ENCODE results near the gene CNTFR.

CNTFR gene

DNA sequence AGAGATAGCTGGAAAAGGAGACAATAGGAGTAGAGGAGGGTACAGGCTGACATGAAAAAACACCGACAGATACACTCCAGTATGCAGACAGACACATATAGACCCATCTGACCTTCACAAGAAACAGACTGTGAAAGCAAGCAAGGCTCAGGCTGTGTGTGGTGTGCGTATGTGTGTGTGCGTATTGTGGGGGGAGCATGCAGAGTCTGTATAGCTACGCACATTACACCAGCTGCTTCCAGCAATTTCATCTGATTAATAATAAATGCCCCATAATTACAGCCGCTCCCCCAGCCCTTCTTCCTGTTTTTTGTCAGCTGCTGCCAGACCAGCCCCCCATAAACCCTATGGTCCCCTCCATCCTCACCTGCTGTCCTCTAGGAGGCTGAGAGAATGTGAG, 6.7 kb downstream of the CNTFR start:
- no peak for DNase-seq (ENCODE audit: low spot score)
- CTCF ChIA-PET, result interaction anchor here (0.6 to 1.7 kb wide), 5 partner anchors 9 to 678 kb away, joined by 4 to 6 read pairs (median 5); no protein-coding TSS in a partner anchor
- TF ChIP-seq, protein P1, sequence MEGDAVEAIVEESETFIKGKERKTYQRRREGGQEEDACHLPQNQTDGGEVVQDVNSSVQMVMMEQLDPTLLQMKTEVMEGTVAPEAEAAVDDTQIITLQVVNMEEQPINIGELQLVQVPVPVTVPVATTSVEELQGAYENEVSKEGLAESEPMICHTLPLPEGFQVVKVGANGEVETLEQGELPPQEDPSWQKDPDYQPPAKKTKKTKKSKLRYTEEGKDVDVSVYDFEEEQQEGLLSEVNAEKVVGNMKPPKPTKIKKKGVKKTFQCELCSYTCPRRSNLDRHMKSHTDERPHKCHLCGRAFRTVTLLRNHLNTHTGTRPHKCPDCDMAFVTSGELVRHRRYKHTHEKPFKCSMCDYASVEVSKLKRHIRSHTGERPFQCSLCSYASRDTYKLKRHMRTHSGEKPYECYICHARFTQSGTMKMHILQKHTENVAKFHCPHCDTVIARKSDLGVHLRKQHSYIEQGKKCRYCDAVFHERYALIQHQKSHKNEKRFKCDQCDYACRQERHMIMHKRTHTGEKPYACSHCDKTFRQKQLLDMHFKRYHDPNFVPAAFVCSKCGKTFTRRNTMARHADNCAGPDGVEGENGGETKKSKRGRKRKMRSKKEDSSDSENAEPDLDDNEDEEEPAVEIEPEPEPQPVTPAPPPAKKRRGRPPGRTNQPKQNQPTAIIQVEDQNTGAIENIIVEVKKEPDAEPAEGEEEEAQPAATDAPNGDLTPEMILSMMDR (conservative IDR thresholded peaks at IDR 0.05; ENCODE audit: low read depth), result no peak
- POLR2A ChIA-PET (ENCODE audit: low non-redundant PET), result no interaction called here
- no peak overlapping the region for H3K27ac ChIP-seq

DNA sequence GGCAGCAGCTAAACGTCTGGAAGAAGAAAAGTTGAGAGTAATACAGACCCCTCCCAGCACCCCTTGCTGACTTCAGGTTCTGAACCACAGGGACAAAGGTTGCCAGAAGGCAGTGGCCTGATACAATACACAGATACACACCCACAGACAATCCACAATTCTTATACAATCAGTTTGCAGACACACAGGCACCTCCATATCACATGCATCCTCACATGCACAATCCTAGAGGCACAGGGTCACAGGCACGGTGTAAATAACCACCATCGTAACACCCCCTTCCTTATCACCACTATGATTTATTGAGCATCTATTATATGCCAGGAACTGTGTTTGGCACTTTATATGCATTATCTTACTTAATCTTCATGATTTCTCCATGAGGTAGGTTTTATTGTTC, 8.2 kb downstream of the CNTFR start:
- H3K27ac ChIP-seq, result no peak overlapping the region
- POLR2A ChIA-PET (ENCODE audit: low non-redundant PET), result no interaction called here
- CTCF ChIA-PET, result interaction anchor here (0.6 to 1.1 kb wide), 4 partner anchors 11 to 125 kb away, joined by 3 to 9 read pairs (median 4); no protein-coding TSS in a partner anchor
- no peak for DNase-seq (ENCODE audit: low spot score)
- TF ChIP-seq, protein P1 (conservative IDR thresholded peaks at IDR 0.05; ENCODE audit: low read depth), result no peak

DNA sequence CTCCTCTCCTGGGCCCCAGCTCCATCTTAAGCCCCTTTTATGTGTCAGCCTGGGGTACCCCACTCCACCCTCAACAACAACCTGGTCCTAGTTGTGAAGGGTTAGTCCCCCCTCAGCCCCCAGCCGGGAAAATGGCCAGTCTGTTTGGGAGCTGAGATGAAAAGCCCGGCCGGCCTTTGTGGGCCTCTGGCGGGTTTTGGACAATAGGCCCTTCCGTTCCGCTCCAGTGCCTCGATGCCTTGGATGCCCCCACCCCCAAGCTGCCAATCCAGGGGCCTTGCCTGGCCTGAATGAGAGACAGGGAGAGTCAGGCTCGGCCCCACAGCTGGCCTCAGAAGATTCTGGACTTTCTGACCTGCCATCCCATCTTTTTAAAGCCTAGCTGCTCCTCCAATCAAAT, 9.2 kb downstream of the CNTFR start:
- TF ChIP-seq, protein P1 (conservative IDR thresholded peaks at IDR 0.05; ENCODE audit: low read depth), result no peak
- H3K27ac ChIP-seq, result no peak overlapping the region
- ChIA-PET POLR2A (ENCODE audit: low non-redundant PET) (no interaction called here), CTCF (interaction anchor here (0.5 to 1.8 kb wide), 6 partner anchors 11 to 755 kb away, joined by 4 to 9 read pairs (median 7); no protein-coding TSS in a partner anchor)
- no peak for DNase-seq (ENCODE audit: low spot score)

DNA sequence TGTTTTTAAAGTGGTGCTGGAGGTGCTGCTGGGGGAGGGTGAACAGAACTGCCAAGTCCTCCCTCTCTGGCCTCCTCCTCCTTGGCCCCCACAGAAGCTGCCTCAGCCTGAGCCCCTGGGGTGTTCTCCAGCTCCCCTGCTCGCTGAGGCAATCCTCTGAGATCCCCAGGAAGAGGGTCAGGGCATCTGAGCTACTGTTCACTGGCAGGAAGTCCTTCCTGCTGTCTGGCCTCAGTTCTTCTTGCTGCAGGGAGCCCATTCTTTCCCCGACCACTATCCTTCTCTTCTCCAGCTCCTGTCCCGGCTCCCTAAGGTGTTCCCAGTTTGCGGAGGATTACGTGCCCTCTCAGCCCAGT, 9.7 kb downstream of the CNTFR start:
- CTCF ChIA-PET, result interaction anchor here (0.5 to 1.8 kb wide), 4 partner anchors 11 to 755 kb away, joined by 6 to 9 read pairs (median 8); no protein-coding TSS in a partner anchor
- TF ChIP-seq, protein P1 (conservative IDR thresholded peaks at IDR 0.05; ENCODE audit: low read depth), result no peak

DNA sequence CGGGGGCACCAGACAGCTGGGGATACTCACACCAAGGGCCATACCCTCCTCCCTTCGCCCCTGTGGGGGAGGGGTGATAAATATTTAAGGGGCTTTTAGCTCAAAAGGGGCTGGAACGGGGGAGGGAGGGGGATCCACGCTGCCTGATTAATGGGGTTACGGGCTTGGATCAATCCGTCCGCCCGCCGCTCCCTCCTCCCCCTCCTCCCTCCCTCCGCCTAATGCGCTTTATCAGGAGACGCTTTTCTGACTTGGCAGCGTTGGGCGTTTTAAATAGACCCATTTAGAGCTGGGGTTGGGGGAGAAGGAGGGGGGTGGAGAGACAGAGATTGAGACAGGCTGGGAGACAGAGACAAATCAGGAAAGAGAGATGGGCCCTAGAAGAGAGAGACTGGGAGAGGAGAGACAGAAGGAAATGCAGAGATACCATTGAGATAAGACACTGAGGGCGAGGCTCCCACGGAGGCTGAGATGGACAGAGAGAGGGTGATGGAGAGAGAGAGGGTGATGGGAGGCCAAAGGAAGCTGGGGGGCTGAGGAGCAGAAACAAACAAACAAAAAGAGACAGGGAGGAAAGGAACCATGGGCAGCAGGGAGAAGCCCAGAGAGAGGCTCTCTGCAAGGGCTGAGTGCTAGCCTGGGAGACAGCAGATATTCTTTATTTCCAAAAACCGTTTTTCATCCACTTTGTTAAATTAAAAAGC, 10.3 kb downstream of the CNTFR start:
- no peak overlapping the region for H3K27ac ChIP-seq
- TF ChIP-seq, protein P1 (conservative IDR thresholded peaks at IDR 0.05; ENCODE audit: low read depth), result no peak
- ChIA-PET POLR2A (ENCODE audit: low non-redundant PET) (no interaction called here), CTCF (interaction anchor here (0.6 to 1.8 kb wide), 4 partner anchors 12 to 203 kb away, joined by 3 to 8 read pairs (median 7); no protein-coding TSS in a partner anchor)
- no peak for DNase-seq (ENCODE audit: low spot score)

More for the DNA sequence above, 9.7 kb downstream of the CNTFR start:
- POLR2A ChIA-PET (ENCODE audit: low non-redundant PET), result no interaction called here
- no peak for DNase-seq (ENCODE audit: low spot score)
- H3K27ac ChIP-seq, result no peak overlapping the region

DNA sequence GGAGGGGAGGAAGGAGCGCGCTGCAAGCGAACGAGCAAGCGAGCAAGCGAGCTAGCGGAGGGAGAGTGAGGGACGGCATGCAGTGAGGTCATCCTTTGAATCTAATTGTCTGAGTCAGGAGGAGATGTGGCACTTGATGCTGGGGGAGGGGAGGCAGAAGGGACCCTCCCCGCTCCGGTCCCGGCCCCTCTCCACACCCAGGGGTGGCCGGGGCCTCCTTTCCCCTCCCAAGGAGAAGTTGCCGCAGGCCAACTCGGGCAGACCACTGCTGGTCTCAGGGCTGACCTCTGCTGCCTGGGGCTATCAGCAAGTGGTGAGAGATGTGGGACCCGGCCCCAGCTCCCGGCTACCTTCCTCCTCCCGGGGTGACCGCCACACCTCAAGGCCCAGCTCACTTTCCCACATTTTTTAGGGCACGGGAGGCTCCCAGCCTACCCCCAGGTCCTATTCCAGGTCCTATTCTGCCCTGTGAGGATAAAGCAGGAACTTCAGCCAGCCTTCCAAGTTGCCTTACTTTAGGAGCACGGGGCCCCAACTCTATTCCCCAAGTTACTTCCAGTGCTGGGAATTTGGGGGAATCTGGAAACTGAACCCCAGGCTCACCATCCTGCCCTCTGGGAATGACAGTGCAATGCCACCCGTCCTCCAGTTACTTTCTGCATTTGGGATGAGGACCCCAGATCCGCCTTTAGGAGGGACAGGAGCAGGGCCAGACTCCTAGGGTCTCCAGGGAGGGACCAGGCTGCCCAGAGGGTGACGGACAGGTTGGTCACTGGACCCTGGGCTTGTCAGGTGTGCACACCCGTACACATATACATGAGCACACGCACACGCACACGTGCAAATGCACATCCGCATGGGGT, 11.1 kb downstream of the CNTFR start:
- H3K27ac ChIP-seq, result no peak overlapping the region
- TF ChIP-seq, protein P1 (conservative IDR thresholded peaks at IDR 0.05; ENCODE audit: low read depth), result no peak
- POLR2A ChIA-PET (ENCODE audit: low non-redundant PET), result no interaction called here
- CTCF ChIA-PET, result interaction anchor here (0.6 kb wide), 1 partner anchor 202 kb away, joined by 3 read pairs; no protein-coding TSS in a partner anchor
- no peak for DNase-seq (ENCODE audit: low spot score)

All from RWPE1 (cell line).